Activated effector memory CD4-positive, alpha-beta T cell treated with anti-CD3 and anti-CD28 coated beads, Interleukin-2, amount 50 U/mL, for 16 hours (primary cell): Measurements from ENCODE around the gene MSX1.

Source experiments
- DNase-seq: peaks from one replicate; pipeline ENCODE4 v3.0.0-alpha.2; 2020

MSX1 gene

GRCh38 chr4:4842476-4843441 lies 16.7 kb upstream of the MSX1 start:
- DNase-seq: peak; percentile 54

- peak; percentile 47 for DNase-seq
Measured at GRCh38 chr4:4843635-4844291, 15.7 kb upstream of the MSX1 start.

- peak; percentile 33 for DNase-seq
Measured at GRCh38 chr4:4845027-4845426, 14.4 kb upstream of the MSX1 start.

- DNase-seq: peak; percentile 8
Measured at GRCh38 chr4:4847011-4847410, 12.5 kb upstream of the MSX1 start.

GRCh38 chr4:4848540-4848939 lies 10.9 kb upstream of the MSX1 start:
- peak; percentile 47 for DNase-seq

GRCh38 chr4:4849106-4849505 lies 10.4 kb upstream of the MSX1 start:
- peak; percentile 25 for DNase-seq

GRCh38 chr4:4849524-4850193 lies 9.8 kb upstream of the MSX1 start:
- peak; percentile 33 for DNase-seq

GRCh38 chr4:4851081-4851480 lies 8.4 kb upstream of the MSX1 start:
- DNase-seq: peak; percentile 43

- DNase-seq: peak; percentile 38
Measured at GRCh38 chr4:4851906-4852305, 7.6 kb upstream of the MSX1 start.

GRCh38 chr4:4852591-4853362 lies 6.7 kb upstream of the MSX1 start:
- DNase-seq: peak; percentile 70

- no peak for DNase-seq
Measured at GRCh38 chr4:4853371-4853823, 6.1 kb upstream of the MSX1 start.

- peak; percentile 2 for DNase-seq
Measured at GRCh38 chr4:4853921-4854648, 5.4 kb upstream of the MSX1 start.

- DNase-seq: peak; percentile 58
Measured at GRCh38 chr4:4854649-4855295, 4.7 kb upstream of the MSX1 start.

- peak; percentile 41 for DNase-seq
Measured at GRCh38 chr4:4855301-4856070, 4.0 kb upstream of the MSX1 start.

- peak; percentile 64 for DNase-seq
Measured at GRCh38 chr4:4856071-4857000, 3.1 kb upstream of the MSX1 start.

GRCh38 chr4:4857001-4857808 lies 2.3 kb upstream of the MSX1 start:
- DNase-seq: peak; percentile 39

- DNase-seq: peak; percentile 33
Measured at GRCh38 chr4:4857809-4858508, 1.5 kb upstream of the MSX1 start.
